HG03460 (cell line): ENCODE data around the gene TSPYL1.
"Not testable (repeated sequence)": the region's sequence is repeated elsewhere in the genome, so short reads cannot be mapped to it uniquely, and the experiment has no call there.

Source experiments
- ATAC-seq: cut with Tn5 transposase; IDR thresholded peaks from one replicate; pipeline ENCODE4 v1.9.1; 2021; ENCODE audit not compliant: unreplicated experiment

The TSPYL1 gene

GRCh38 chr6:116279232-116280160, at the start of gene TSPYL1:
TSPYL1 (minus strand) TSS chr6:116279930; CDS start chr6:116279830, 100 bp downstream.
- ATAC-seq, result peak; percentile 97

GRCh38 chr6:116329156-116329555, 49.4 kb upstream of the TSPYL1 start:
- no peak for ATAC-seq

GRCh38 chr6:116328528-116328903, 48.8 kb upstream of the TSPYL1 start:
- ATAC-seq, result no peak

GRCh38 chr6:116327803-116328527, 48.2 kb upstream of the TSPYL1 start:
- no peak for ATAC-seq

- no peak for ATAC-seq
Observed at GRCh38 chr6:116326996-116327395, 47.3 kb upstream of the TSPYL1 start.

GRCh38 chr6:116326181-116326671, 46.5 kb upstream of the TSPYL1 start:
- no peak for ATAC-seq

- ATAC-seq, result not testable (repeated sequence)
Observed at GRCh38 chr6:116325634-116326132, 46.0 kb upstream of the TSPYL1 start.

GRCh38 chr6:116323863-116324262, 44.1 kb upstream of the TSPYL1 start:
- no peak for ATAC-seq

GRCh38 chr6:116321933-116322332, 42.2 kb upstream of the TSPYL1 start:
- ATAC-seq, result not testable (repeated sequence)

- no peak for ATAC-seq
Observed at GRCh38 chr6:116316772-116317467, 37.2 kb upstream of the TSPYL1 start.

- peak; percentile 58 for ATAC-seq
Observed at GRCh38 chr6:116314878-116315277, 35.1 kb upstream of the TSPYL1 start.

- no peak for ATAC-seq
Observed at GRCh38 chr6:116314218-116314617, 34.5 kb upstream of the TSPYL1 start.

GRCh38 chr6:116313101-116313776, 33.5 kb upstream of the TSPYL1 start:
- no peak for ATAC-seq

- ATAC-seq, result no peak
Observed at GRCh38 chr6:116309657-116310056, 29.9 kb upstream of the TSPYL1 start.

GRCh38 chr6:116309001-116309400, 29.3 kb upstream of the TSPYL1 start:
- ATAC-seq, result no peak

- ATAC-seq, result no peak
Observed at GRCh38 chr6:116307633-116308032, 27.9 kb upstream of the TSPYL1 start.

GRCh38 chr6:116307001-116307400, 27.3 kb upstream of the TSPYL1 start:
- ATAC-seq, result no peak

- no peak for ATAC-seq
Observed at GRCh38 chr6:116304538-116305097, 24.9 kb upstream of the TSPYL1 start.

- no peak for ATAC-seq
Observed at GRCh38 chr6:116301104-116301503, 21.4 kb upstream of the TSPYL1 start.

GRCh38 chr6:116300566-116300965, 20.8 kb upstream of the TSPYL1 start:
- no peak for ATAC-seq
